Nephron (organoid): ENCODE measurements around the gene CDYL2.

Source experiments
- H3K27ac Mint-ChIP-seq, 3 experiments: 2 replicates each; pipeline ENCODE4 v1.8.0; 2020; ENCODE audit warnings: mixed read lengths in 3 of 3, mild to moderate bottlenecking in 2 of 3, moderate library complexity in 1 of 3
- H3K27me3 Mint-ChIP-seq: 2 replicates; pipeline ENCODE4 v1.8.0; 2021; ENCODE audit warnings: low read depth, mild to moderate bottlenecking, moderate library complexity, mixed read lengths
- H3K36me3 Mint-ChIP-seq: 2 replicates; pipeline ENCODE4 v1.8.0; 2020; ENCODE audit warnings: low read depth, mixed read lengths
- H3K4me1 Mint-ChIP-seq: 2 replicates; pipeline ENCODE4 v1.8.0; 2020; ENCODE audit warnings: mixed read lengths
- H3K4me3 Mint-ChIP-seq, 3 experiments: 2 replicates each; pipeline ENCODE4 v1.8.0; 2020; ENCODE audit warnings: mild to moderate bottlenecking in 3 of 3, mixed read lengths in 3 of 3, moderate library complexity in 2 of 3
- H3K9me3 Mint-ChIP-seq: 2 replicates; pipeline ENCODE4 v1.8.0; 2020; ENCODE audit warnings: mixed read lengths
- TF ChIP-seq, protein P1 (sequence below), 3 experiments: fragments of 200-600 bp; sonication (generic); IDR thresholded peaks; one replicate each; pipeline ENCODE4 v1.5.0; 2021; ENCODE audit warnings: antibody characterized with exemption in 3 of 3; ENCODE audit not compliant: unreplicated experiment in 3 of 3

CDYL2 gene

DNA sequence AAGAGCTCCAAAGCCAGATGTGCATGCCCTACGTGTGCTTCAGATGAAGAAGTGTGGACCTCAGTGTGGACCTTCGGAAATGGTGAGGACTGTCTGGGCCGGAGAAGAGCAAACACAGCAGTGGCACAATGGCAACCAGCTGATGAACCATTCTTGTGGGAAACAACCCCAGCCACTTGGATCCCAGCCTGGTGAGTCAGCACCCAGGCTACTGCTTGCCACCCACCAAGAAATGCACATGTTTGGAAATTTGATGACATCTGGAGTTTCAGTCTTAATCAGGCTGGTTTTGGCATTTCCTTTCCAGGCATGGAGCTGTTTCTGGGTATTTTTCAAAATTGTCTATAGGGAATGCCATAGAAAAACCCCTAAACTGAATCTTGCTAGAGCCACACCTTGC, 220.9 kb downstream of the CDYL2 start:
- Mint-ChIP-seq H3K9me3 (no peaks in the 10 kb centered on the region), H3K4me3 (no peak overlapping the region), H3K27me3 (peaks cover 11% of the 10 kb centered on the region), H3K4me1 (no peaks in the 10 kb centered on the region), H3K27ac (no peak overlapping the region), H3K36me3 (no peaks in the 10 kb centered on the region)
- TF ChIP-seq, protein P1, sequence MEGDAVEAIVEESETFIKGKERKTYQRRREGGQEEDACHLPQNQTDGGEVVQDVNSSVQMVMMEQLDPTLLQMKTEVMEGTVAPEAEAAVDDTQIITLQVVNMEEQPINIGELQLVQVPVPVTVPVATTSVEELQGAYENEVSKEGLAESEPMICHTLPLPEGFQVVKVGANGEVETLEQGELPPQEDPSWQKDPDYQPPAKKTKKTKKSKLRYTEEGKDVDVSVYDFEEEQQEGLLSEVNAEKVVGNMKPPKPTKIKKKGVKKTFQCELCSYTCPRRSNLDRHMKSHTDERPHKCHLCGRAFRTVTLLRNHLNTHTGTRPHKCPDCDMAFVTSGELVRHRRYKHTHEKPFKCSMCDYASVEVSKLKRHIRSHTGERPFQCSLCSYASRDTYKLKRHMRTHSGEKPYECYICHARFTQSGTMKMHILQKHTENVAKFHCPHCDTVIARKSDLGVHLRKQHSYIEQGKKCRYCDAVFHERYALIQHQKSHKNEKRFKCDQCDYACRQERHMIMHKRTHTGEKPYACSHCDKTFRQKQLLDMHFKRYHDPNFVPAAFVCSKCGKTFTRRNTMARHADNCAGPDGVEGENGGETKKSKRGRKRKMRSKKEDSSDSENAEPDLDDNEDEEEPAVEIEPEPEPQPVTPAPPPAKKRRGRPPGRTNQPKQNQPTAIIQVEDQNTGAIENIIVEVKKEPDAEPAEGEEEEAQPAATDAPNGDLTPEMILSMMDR (IDR thresholded peaks at IDR 0.05; ENCODE audit: unreplicated experiment in 3 of 3), result no peak

DNA sequence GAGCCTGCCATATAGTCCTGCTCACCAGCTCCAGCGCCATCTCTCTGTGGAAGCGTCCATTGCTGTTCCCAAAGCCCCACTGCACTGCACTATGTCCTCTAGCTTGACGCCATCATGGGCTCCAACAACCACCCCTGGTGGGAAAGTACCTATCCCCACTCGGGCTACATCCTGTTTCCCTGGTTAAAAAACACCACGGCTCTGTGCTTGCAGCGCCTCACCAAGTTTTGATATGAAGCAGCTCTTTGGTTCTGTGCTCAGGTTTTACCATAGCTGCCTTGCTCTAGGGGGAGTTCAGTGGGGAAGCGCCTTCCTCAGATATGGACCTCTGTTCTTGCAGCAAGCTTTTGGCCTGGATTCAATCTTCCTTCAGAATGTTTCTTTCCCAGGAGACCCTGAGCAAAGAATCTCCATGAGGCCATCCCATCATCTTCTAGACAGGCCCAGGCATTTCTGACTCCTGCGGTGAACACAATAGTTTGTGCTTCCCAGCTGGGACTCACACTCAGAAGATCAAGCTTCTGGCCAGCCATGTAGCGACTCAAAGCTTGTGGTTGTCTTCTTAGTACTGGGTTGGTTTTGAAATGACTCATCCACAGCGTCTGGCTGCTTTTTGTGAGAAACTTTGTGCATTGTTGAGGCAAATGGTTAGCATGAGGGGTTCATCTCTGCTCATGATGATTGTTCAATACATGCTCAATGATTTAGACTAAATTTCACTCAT, 224.1 kb downstream of the CDYL2 start:
- peaks cover 6% of the 10 kb centered on the region for H3K27me3 Mint-ChIP-seq
- H3K4me1 Mint-ChIP-seq, result no peaks in the 10 kb centered on the region
- TF ChIP-seq, protein P1 (IDR thresholded peaks at IDR 0.05; ENCODE audit: unreplicated experiment in 3 of 3), result no peak
- no peaks in the 10 kb centered on the region for H3K36me3 Mint-ChIP-seq
- H3K9me3 Mint-ChIP-seq, result no peaks in the 10 kb centered on the region
- no peak overlapping the region for H3K4me3 Mint-ChIP-seq
- no peak overlapping the region for H3K27ac Mint-ChIP-seq

DNA sequence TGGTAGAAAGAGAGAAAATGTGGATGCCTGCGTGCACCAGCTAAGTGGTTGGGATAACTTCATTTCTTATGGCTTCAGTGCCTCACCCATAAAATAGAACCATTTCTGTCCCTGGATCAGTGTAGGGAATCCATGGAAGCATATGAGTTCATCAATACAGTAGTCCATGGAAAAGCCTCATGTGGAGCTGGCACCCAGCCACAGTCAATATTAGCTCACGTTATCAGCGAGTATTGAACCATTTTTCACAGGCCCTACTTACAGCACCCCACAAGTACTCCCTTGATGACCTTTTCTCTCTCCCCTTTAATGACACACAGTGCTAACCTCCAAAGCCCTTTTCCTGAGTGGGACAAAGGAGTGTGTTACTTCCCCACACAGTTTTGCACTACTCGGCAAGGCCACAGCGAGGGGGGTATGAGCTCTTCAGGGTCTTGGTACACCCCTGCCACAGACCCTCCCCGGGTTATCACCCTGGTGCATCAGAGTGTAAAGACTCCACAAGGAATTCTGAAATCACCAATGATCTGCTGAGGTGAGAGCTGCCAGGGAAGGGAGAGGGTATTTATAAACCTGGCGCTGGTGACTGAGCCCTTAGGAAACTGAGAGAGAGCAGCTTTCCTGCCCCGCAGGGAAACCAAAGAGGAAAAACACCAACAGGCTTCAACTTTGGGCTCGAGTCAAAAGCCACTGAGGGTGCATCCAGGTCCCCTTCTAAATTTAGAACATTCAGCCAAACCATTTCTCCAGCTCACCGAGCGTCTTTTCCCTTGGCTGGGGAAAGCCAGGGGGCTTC, 226.7 kb downstream of the CDYL2 start:
- no peaks in the 10 kb centered on the region for H3K36me3 Mint-ChIP-seq
- TF ChIP-seq, protein P1 (IDR thresholded peaks at IDR 0.05; ENCODE audit: unreplicated experiment in 3 of 3), result no peak
- H3K27me3 Mint-ChIP-seq, result peaks cover 10% of the 10 kb centered on the region
- H3K9me3 Mint-ChIP-seq, result no peaks in the 10 kb centered on the region
- H3K27ac Mint-ChIP-seq, result no peak overlapping the region
- no peaks in the 10 kb centered on the region for H3K4me1 Mint-ChIP-seq
- H3K4me3 Mint-ChIP-seq, result no peak overlapping the region

DNA sequence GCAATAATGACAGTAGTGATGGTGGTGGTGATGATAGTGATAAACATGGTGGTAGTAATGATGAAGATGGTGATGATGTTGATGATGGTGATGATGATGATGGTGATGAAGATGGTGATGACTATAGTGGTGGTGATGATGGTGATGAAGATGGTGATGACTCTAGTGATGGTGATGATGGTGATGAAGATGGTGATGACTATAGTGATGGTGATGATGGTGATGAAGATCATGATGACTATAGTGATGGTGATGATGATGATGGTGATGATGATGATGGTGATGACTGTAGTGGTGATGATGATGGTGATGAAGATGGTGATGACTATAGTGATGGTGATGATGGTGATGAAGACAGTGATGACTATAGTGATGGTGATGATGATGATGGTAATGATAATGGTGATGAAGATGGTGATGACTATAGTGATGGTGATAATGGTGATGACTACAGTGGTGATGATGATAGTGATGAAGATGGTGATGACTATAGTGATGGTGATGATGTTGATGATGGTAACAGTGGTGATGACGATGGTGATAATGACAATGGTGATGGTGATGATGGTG, 228.0 kb downstream of the CDYL2 start:
- Mint-ChIP-seq H3K27me3 (peaks cover 11% of the 10 kb centered on the region), H3K27ac (no peak overlapping the region), H3K4me3 (no peak overlapping the region), H3K9me3 (no peaks in the 10 kb centered on the region), H3K4me1 (no peaks in the 10 kb centered on the region), H3K36me3 (no peaks in the 10 kb centered on the region)
- TF ChIP-seq, protein P1 (IDR thresholded peaks at IDR 0.05; ENCODE audit: unreplicated experiment in 3 of 3), result no peak

DNA sequence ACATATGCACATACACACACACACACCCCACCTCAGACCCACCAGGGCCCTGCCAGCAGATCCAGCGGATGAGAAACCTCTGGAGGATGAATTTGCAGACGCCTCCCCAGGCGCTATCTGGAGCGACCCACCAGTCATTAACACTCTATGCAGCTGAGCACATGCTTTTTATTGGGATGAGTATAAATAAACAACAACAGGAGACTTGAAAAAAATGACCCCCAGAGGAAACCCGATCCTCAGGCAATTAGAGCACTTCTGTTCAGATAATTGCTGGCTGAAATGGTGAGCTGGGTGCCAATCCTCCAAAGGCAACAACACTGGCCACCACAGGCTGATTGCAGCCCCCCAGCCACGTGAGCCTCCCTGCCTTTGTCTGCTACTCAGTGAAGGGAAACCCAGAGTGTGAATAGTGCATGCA, 230.7 kb downstream of the CDYL2 start:
- H3K4me3 Mint-ChIP-seq, result no peak overlapping the region
- H3K4me1 Mint-ChIP-seq, result peaks cover 5% of the 10 kb centered on the region
- no peaks in the 10 kb centered on the region for H3K36me3 Mint-ChIP-seq
- TF ChIP-seq, protein P1 (IDR thresholded peaks at IDR 0.05; ENCODE audit: unreplicated experiment in 3 of 3), result no peak
- peaks cover 7% of the 10 kb centered on the region for H3K27me3 Mint-ChIP-seq
- H3K9me3 Mint-ChIP-seq, result no peaks in the 10 kb centered on the region
- no peak overlapping the region for H3K27ac Mint-ChIP-seq
